ENCODE results near the gene KRT81. TPM values are rescaled to one million over a fixed set of nuclear protein-coding genes. Genes with fewer than 3 reads are reported as not detected.
"Not testable (repeated sequence)": the region's sequence is repeated elsewhere in the genome, so short reads cannot be mapped to it uniquely, and the experiment has no call there.

KRT81 gene
- total RNA-seq, 3 donors from 2014 or later: 3.6 to 29.9 TPM; not detected in 1

GRCh38 chr12:52319097-52319496 is 27.8 kb upstream of the KRT81 start:
- Histone ChIP-seq H3K27me3 (peaks cover 0 to 8% of the 10 kb centered on the region in 2 donors), H3K27ac (no peak overlapping the region), H3K4me3 (no peak overlapping the region), H3K36me3 (no peaks in the 10 kb centered on the region), H3K9me3 (no peaks in the 10 kb centered on the region), H3K4me1 (no peaks in the 10 kb centered on the region)
- intact Hi-C loops (cut with DNase I; ENCODE audit: low total_unique reads): loop anchor here (1.0 kb wide), 1 partner anchor 25 kb away; no protein-coding TSS in a partner anchor
- TF ChIP-seq CTCF (IDR thresholded peaks at IDR 0.05) (peak in 2 of 3 donors; percentile 17 to 35), POLR2AphosphoS5 (IDR thresholded peaks at IDR 0.05) (no peak)
- DNase-seq (ENCODE audit: low spot score in 2 of 2): no peak

- intact Hi-C loops (cut with DNase I; ENCODE audit: low total_unique reads): no loop called here
- no peaks in the 10 kb centered on the region for H3K36me3 ChIP-seq
- DNase-seq (ENCODE audit: low spot score in 2 of 2): no peak
- H3K4me1 ChIP-seq: no peaks in the 10 kb centered on the region
- H3K9me3 ChIP-seq: no peaks in the 10 kb centered on the region
- H3K27me3 ChIP-seq: peaks cover 0 to 8% of the 10 kb centered on the region in 2 donors
- H3K4me3 ChIP-seq: no peak overlapping the region
- no peak overlapping the region for H3K27ac ChIP-seq
- TF ChIP-seq POLR2AphosphoS5 (IDR thresholded peaks at IDR 0.05): no peak
- TF ChIP-seq CTCF (IDR thresholded peaks at IDR 0.05): no peak
- TF ChIP-seq POLR2A (IDR thresholded peaks at IDR 0.05): no peak
Measured at GRCh38 chr12:52318241-52318990, 27.1 kb upstream of the KRT81 start.

GRCh38 chr12:52317468-52318052 is 26.2 kb upstream of the KRT81 start:
- DNase-seq (ENCODE audit: low spot score in 2 of 2): no peak
- H3K36me3 ChIP-seq: no peaks in the 10 kb centered on the region

GRCh38 chr12:52316701-52317100 is 25.4 kb upstream of the KRT81 start:
- no peaks in the 10 kb centered on the region for H3K9me3 ChIP-seq
- DNase-seq (ENCODE audit: low spot score in 2 of 2): no peak
- no peak overlapping the region for H3K4me3 ChIP-seq
- TF ChIP-seq CTCF (IDR thresholded peaks at IDR 0.05) (no peak), POLR2A (IDR thresholded peaks at IDR 0.05) (no peak), POLR2AphosphoS5 (IDR thresholded peaks at IDR 0.05) (no peak)
- H3K27me3 ChIP-seq: peaks cover 0 to 8% of the 10 kb centered on the region in 2 donors
- intact Hi-C loops (cut with DNase I; ENCODE audit: low total_unique reads): no loop called here
- H3K27ac ChIP-seq: no peak overlapping the region
- no peaks in the 10 kb centered on the region for H3K36me3 ChIP-seq
- H3K4me1 ChIP-seq: no peaks in the 10 kb centered on the region

More at GRCh38 chr12:52317468-52318052, 26.2 kb upstream of the KRT81 start:
- intact Hi-C loops (cut with DNase I; ENCODE audit: low total_unique reads): no loop called here
- Histone ChIP-seq H3K4me3 (no peak overlapping the region), H3K9me3 (no peaks in the 10 kb centered on the region), H3K4me1 (no peaks in the 10 kb centered on the region), H3K27ac (no peak overlapping the region), H3K27me3 (peaks cover 0 to 8% of the 10 kb centered on the region in 2 donors)
- no peak for TF ChIP-seq CTCF (IDR thresholded peaks at IDR 0.05)
- TF ChIP-seq POLR2AphosphoS5 (IDR thresholded peaks at IDR 0.05): no peak
- TF ChIP-seq POLR2A (IDR thresholded peaks at IDR 0.05): no peak

GRCh38 chr12:52316290-52316689 is 25.0 kb upstream of the KRT81 start:
- Histone ChIP-seq H3K36me3 (no peaks in the 10 kb centered on the region), H3K9me3 (no peaks in the 10 kb centered on the region), H3K27ac (no peak overlapping the region), H3K4me1 (no peaks in the 10 kb centered on the region), H3K4me3 (no peak overlapping the region), H3K27me3 (peaks cover 0 to 4% of the 10 kb centered on the region in 2 donors)
- no peak for TF ChIP-seq POLR2A (IDR thresholded peaks at IDR 0.05)
- TF ChIP-seq POLR2AphosphoS5 (IDR thresholded peaks at IDR 0.05): no peak
- TF ChIP-seq CTCF (IDR thresholded peaks at IDR 0.05): no peak
- intact Hi-C loops (cut with DNase I; ENCODE audit: low total_unique reads): no loop called here
- DNase-seq (ENCODE audit: low spot score in 2 of 2): no peak

GRCh38 chr12:52315721-52316120 is 24.4 kb upstream of the KRT81 start:
- DNase-seq (ENCODE audit: low spot score in 2 of 2); H3K27me3 ChIP-seq; intact Hi-C loops (cut with DNase I; ENCODE audit: low total_unique reads); H3K27ac ChIP-seq; H3K36me3 ChIP-seq; H3K4me1 ChIP-seq; H3K4me3 ChIP-seq; H3K9me3 ChIP-seq: not testable (repeated sequence)

Measured in breast epithelium (tissue), 4 donors.